A673 (cell line): Measurements from ENCODE around the gene DEFB114.

ENCODE experiments used
- CTCF ChIP-seq: fragments of 300-800, 200-600 bp; sonication (generic); conservative IDR thresholded peaks from 2 replicates; pipeline ENCODE4 v1.5.1; 2017; ENCODE audit warnings: low read depth, mild to moderate bottlenecking, antibody characterized with exemption, low read length, moderate library complexity, mixed read lengths
- EZH2 ChIP-seq: fragments of 200-600 bp; sonication (generic); IDR thresholded peaks from 2 replicates; pipeline ENCODE4 v1.6.1; 2017; ENCODE audit warnings: borderline replicate concordance, low read depth, mild to moderate bottlenecking, mixed read lengths, antibody characterized with exemption, low read length; ENCODE audit not compliant: poor library complexity, severe bottlenecking

- TF ChIP-seq CTCF (no peak), EZH2 (no peak)
These were observed 15.6 kb upstream of the DEFB114 start for GRCh38 chr6:49979584-49979983.
